GM12864 (cell line): Measurements from ENCODE around the gene MBP.

Experiments used
- DNase-seq: peaks from one replicate; pipeline ENCODE4 v3.0.0-alpha.2; 2011; ENCODE audit warnings: low read depth
- H3K4me3 ChIP-seq: 2 replicates; pipeline ENCODE4 v1.5.1; 2011; ENCODE audit warnings: mild to moderate bottlenecking, low read depth, low read length, control low read depth
- TF ChIP-seq, protein P1 (sequence below): IDR thresholded peaks from 2 replicates; pipeline ENCODE4 v1.5.1; 2011; ENCODE audit warnings: low read depth, mild to moderate bottlenecking, moderate library complexity, low read length, control low read depth, inconsistent platforms; ENCODE audit errors: missing control alignments

The MBP gene

DNA sequence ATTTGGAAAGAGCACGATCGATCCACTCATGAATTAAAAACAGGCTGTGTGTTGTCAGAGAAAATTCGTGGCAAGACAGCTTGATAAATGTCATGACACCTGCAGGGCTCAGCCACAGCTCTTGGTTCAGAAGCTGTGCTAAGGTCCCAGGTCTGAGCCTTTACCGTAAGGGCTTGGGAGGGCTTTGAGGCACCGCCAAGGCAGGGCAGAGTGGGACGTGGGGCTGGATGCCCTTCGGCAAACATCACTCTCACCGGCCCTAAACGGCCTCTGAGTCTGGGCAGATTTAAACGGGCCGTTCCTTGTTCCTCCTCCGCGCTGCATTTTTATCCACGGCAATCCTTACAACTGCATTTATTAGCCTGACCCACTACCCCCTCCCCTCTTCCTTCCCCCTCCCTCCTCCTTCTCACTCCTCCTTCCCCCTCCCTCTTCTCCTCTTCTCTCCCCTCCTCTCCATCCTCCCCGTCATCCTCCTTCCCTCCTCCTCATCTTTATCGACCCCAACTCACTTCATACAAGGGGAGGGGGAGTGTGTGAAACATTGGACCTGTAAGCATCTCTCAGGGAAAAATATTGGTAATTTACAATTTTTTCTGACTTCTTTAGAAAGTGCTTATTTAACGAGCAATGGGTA lies 33.9 kb downstream of the MBP start:
- no peak overlapping the region; the same call in 1 of the 2 replicates for H3K4me3 ChIP-seq
- no peak for DNase-seq

DNA sequence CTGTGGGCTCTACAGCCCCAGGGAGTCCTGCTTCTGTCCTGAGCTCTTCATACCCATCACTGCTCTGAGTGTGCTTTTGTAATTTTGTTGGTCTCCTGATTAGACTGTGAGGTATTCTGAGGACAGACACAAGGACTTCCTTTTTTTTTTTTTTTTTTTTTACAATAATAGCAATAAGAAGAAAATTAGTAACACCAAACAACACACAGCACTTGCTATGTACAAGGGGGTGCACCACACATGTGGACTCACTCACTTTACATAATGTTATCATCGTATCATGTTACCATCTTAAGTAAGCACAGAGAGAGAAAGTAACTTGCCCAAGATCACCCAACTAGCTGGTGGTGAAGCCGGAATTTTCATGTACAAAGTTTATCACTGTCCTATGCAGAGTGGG lies 34.6 kb downstream of the MBP start:
- H3K4me3 ChIP-seq = no peak overlapping the region; the same call in 1 of the 2 replicates
- no peak for DNase-seq
- TF ChIP-seq, protein P1, sequence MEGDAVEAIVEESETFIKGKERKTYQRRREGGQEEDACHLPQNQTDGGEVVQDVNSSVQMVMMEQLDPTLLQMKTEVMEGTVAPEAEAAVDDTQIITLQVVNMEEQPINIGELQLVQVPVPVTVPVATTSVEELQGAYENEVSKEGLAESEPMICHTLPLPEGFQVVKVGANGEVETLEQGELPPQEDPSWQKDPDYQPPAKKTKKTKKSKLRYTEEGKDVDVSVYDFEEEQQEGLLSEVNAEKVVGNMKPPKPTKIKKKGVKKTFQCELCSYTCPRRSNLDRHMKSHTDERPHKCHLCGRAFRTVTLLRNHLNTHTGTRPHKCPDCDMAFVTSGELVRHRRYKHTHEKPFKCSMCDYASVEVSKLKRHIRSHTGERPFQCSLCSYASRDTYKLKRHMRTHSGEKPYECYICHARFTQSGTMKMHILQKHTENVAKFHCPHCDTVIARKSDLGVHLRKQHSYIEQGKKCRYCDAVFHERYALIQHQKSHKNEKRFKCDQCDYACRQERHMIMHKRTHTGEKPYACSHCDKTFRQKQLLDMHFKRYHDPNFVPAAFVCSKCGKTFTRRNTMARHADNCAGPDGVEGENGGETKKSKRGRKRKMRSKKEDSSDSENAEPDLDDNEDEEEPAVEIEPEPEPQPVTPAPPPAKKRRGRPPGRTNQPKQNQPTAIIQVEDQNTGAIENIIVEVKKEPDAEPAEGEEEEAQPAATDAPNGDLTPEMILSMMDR = no peak

More for the DNA sequence above, 33.9 kb downstream of the MBP start:
- TF ChIP-seq, protein P1 = no peak

DNA sequence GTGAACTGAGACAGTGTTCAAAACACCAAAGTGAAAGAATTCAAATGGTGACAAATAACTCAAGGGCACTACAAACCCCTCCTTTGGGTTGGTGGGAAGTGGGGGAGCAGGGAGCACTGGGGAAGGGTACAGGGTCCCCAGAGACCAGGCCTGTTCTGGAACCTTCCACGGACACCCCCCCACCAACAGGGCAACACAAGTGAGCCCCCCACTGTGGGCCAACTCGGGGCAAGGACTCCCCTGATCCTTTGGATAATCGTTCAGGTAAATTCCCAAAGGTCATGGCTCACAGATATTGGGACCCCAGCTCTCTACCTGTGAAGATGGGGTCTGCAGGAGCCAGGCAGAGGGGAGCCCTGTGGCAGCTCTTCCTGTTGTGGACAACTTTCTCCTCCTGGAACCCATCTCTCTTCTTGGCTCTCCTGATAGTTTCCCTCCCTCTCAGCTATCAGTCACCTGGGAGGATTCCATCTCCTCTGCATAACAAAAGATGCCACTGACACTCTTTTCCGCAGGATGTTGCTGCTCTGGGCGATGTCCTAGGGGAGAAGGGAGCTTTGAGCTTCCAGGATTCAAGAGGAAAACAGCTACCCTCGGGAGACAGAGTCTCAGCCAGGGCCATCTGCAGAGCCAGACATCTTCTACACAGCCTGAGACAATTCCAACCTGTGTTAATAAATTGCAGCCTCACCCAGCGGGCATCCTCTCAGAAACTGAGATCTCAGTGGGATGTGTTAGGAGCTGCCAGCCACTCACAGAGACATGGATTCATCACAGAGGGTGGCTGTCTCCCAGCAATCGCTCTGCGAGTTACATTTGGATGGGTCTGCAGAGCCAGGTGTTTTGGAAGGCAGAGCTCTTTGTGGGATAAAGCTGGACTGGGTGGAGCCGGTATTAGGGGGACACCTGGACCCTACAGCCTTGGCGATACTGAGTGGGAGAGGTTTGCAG lies 35.4 kb downstream of the MBP start:
- no peak overlapping the region for H3K4me3 ChIP-seq
- TF ChIP-seq, protein P1 = no peak
- DNase-seq = no peak

DNA sequence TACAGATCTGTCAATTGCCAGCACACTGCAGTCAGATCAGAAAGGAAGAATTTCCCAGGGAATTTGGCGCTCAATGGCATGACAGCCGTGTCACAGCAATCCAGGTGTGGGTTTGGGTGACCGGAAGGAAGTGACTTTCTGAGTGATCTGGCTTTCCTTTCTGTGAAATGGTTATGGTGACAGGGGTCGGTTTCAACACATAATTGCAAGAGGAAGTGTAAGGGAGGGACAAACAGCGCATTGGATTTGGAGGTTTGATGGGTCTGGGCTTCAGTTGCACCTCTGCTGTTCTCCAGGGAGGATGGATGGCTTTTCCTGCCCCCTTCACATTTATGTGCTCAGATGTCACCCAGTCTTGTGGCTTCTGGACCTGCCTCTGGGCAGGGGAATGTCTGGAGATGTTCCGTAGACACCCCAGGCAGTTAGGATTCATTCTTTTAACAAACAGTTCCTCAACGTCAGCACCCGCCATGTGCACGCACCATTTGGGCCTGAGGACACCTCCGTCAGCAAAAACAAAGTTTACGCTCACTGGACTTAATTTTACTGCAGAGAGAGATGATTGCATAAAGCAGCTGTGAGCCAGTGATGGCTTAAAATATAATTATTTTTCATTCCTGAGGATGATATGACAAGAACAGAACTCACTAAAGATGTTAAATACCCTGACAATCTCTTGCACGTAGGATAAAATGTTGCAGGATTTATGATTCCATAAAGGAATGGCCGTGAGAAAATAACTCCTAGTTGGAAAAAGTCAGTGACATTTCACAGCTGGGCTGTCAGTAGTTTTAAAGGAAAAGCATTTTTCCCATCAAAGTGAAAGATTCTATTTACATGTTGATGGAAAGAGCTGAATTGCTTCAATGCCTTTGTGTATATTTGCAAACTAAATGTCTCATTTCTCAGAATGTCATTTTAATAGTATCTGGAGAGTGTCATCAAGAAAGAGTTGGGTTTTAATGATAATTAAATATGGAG lies 36.9 kb downstream of the MBP start:
- no peak overlapping the region for H3K4me3 ChIP-seq
- DNase-seq = no peak
- TF ChIP-seq, protein P1 = no peak

DNA sequence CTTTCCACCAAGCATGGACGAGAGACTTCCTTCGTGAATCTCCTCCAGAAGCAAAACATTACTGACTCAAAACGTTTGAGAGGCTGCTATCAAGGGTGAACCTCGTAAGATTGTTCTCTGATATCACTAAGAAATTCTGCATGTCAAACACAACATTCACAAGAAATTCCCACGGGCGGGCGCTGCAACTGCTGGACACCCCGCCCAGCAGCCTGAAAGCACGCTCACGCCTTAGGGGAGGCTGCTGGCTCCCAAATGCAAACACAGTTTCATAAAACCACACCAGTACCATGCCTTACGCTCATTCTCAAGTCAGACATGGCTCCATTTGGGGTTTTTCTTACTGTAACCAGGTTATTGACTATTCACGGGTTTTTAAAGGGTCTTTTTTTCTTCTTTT lies 39.0 kb downstream of the MBP start:
- TF ChIP-seq, protein P1 = no peak
- H3K4me3 ChIP-seq = no peak overlapping the region
- no peak for DNase-seq

DNA sequence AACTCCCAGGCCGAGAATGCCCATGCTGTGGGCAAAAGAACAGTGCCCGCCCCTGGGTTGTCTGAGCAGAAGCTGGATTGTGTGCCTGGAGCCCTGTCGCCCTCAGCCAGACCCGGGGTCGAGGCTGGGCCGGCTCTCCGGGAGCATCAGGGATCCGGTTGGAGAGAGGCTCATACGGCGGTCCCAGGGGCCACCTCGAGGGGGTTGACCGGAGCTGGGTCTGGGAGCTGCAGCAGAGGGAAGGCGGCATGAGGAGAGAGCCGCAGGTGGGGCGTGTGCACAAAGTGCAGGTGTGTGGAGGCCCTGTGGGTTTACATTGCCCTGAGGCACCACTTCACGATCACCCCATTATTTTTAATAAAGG lies 39.5 kb downstream of the MBP start:
- no peak overlapping the region for H3K4me3 ChIP-seq
- no peak for DNase-seq
- TF ChIP-seq, protein P1 = no peak
